GM10847 (cell line): Measurements from ENCODE around the gene VIM.

Experiments used
- POLR2A ChIP-seq: IDR thresholded peaks from 2 replicates; pipeline ENCODE4 v1.6.1; 2011; ENCODE audit not compliant: insufficient read length; ENCODE audit errors: extremely low read depth

VIM gene

DNA sequence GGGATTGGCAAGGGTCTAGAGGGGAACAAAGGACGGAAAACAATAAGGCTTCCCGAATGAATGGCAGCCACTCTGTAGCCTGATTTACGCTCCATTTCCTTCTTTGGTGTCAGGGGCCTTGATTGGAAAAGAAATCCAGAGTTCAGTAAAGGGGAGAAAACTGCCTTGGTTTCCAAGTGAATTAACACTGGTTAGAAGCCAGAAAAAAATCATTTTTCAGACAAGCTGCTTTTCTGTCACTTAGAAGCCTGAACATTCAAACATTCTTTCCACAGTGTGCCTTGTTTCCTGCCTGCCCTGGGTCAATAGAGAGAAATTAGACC lies 26.3 kb upstream of the VIM start:
- TF ChIP-seq POLR2A, result no peak

DNA sequence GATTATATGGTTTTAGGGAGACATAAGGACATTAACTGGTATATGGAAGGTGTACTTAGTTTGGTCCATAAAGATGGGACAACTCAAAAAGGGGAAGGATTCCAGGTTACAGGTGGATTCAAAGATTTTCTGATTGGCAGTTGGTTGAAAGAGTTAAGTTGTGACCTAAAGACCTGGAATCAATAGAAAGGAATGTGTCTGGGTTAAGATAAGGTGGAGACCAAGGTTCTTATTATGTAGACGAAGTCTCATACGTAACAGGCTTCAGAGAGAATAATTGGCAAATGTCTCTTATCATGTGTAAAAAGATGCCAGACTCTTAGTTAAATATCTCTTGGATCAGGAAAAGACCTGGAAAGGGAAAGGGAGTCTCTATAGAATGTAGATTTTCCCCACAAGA lies 25.5 kb upstream of the VIM start:
- no peak for TF ChIP-seq POLR2A

GRCh38 chr10:17202999-17203398 lies 25.0 kb upstream of the VIM start:
- no peak for TF ChIP-seq POLR2A

GRCh38 chr10:17203416-17203815 lies 24.6 kb upstream of the VIM start:
- no peak for TF ChIP-seq POLR2A

DNA sequence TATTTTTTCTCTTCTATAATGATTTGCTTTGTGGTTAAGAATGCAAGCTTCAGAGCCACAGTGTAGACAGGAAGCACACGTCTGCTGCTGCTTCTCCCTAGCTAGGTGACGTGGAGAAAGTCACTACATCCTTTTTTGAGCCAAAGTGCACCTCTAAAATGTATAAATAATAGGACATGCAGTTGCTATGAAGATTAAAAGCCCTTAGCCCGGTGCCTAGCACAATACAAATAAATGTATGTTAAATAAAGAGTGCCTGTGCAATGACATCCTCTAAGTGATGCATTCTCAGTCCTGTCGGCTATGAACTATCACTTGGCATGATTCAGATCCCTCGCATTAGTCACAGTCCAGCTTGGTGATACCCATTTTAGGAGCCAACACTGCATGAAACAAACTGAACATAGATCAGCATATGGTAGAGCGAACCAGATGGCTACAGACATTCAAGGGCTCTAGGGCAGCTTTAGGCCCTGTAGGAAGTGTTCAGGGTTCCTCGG lies 21.8 kb upstream of the VIM start:
- no peak for TF ChIP-seq POLR2A

DNA sequence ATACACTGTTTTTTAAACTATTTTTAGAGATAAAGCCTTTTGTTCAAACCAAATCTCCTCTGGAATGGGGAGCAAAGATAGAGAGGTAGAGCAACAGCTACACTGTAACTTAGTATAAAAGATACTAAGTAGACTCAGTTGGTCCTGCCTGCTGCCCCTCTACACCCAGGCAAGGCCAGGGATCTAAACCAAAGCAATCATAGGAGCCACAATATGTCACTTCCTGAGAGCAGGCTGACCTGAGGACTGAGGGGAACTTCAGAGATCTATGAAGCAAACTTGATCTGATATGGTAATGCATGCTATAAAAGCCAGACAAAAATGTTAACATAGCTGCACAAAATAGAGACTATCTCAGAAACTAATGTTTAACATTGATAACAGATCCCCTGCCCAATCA lies 19.6 kb upstream of the VIM start:
- no peak for TF ChIP-seq POLR2A

DNA sequence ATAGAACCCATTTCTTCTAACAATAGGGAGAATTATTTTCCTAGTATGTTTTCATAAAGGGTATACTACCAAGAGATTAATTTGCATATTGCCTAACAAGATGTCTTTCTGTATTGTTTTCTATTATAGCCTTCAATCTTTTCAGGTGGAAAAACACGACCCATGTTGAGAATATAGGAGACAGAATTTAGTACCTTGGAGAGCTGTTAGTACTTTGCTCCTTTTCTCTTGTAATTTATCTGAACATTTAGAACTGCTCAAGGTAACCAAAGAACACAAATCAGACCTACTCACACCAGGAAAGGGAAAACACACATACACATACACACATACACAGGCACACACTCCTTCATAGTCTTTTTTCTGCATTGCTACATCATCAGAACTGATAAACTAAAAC lies 18.7 kb upstream of the VIM start:
- TF ChIP-seq POLR2A, result no peak

DNA sequence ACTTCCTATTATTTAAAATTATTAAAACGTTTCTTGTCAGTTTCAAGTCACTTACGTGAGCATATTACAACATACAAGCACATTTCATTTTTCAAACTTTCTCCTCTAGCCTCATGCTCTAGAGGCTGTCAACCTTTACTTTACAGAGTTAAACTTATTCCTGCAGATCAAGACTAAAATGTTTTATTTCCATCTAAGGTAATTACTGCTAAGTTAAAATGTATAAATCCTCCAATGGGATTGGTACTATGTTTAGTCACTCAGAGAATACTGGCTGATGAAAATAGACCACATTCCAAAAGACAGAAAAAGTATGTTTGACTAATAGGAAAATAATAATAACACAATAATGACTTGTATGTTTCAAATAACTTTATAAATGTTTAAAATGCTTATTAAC lies 18.2 kb upstream of the VIM start:
- TF ChIP-seq POLR2A, result no peak

- no peak for TF ChIP-seq POLR2A
Observed at GRCh38 chr10:17210361-17210760, 17.7 kb upstream of the VIM start.

- TF ChIP-seq POLR2A, result no peak
Observed at GRCh38 chr10:17212802-17213221, 15.2 kb upstream of the VIM start.

DNA sequence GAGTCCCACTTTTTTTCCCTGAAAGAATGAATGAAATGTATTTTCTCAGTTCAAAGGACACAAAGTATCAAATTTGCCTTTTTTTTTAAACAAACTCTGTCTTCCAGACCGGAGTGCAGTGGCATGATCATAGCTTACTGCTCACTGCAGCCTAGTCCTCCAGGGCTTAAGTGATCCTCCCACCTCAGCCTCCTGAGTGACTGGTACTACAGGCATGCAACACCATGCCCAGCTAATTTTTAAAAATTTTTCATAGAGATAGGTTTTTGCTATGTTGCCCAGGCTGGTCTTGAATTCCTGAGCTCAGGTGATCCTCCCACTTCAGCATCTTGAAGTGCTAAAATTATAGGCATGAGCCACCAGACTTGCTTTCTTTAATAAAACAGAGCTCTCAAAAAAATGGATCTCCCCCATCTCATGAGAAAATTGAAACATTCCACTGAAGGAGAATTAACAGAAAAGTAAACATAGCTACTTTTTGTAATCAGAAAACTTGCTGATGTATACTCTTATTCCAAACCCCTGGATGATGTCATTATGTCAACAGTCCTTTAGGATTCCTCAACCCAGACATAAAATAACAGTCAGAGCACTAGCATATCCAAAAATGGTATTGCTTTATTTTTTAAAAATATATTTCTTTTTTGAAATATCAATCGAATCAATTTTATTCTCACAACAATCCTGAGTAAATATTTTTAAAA lies 14.2 kb upstream of the VIM start:
- no peak for TF ChIP-seq POLR2A

- TF ChIP-seq POLR2A, result no peak
Observed at GRCh38 chr10:17214526-17214925, 13.5 kb upstream of the VIM start.

DNA sequence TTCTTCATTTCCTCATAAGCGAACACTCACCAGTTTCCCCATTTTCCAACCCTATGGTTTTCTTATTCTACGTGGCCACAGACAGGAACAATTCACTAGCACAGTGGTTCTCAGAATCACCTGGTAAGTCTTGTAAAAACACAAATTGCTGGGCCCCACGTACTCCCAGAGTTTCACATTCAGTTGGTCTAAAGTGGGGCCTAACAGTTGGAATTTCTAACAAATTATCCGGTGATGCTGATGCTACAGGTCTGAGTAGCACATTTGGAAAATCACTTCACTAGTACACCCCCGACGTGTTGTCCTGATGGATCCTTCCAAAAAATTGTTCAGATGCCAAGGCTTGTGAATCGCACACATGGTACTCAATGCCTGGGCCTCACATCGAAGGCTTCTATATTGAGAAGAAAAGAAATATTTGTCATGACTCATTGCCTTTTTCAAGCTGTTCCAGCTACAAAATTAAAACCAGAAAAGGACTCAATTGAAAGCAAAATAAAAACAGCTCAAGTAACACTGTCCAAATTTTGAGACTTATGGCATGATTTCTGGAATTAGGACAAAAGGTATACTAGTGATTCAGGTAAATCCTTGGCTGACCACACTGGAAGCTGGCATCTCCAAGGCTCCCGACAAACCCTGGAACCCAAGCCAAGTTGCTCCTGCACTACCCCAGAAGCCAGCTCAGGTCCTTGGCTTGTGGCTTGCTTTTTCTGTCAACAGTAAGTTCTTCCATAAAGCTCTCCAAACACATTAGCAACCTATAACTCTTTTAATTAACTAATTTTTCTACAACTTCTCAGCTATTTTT lies 12.9 kb upstream of the VIM start:
- no peak for TF ChIP-seq POLR2A

DNA sequence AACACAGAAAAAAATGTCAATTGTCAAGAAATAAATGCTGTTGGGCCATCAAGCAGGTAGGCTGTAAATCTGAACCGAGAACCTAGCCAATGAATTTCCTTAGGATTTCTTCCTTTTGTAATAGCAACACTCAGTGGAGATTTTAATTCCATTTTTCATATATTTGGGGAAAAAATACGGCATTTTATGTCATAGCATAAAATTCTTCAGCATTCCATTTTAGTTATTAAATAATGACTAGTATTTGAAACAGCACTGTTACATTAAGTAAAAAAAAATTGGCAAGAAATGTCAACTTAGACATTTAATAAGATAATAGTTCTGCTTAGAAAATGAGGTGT lies 12.3 kb upstream of the VIM start:
- TF ChIP-seq POLR2A, result no peak

- no peak for TF ChIP-seq POLR2A
Observed at GRCh38 chr10:17216217-17216900, 11.7 kb upstream of the VIM start.

GRCh38 chr10:17216901-17217395 lies 11.1 kb upstream of the VIM start:
- TF ChIP-seq POLR2A, result no peak
